Germinal center (tissue), 1 donor: ENCODE results near the gene THAP12.
"Not testable (repeated sequence)": the region's sequence is repeated elsewhere in the genome, so short reads cannot be mapped to it uniquely, and the experiment has no call there.

Experiments
- DNase-seq: peaks from one replicate; pipeline ENCODE4 v3.0.0; 2012; ENCODE audit warnings: mixed read lengths, low spot score

THAP12 gene

DNA sequence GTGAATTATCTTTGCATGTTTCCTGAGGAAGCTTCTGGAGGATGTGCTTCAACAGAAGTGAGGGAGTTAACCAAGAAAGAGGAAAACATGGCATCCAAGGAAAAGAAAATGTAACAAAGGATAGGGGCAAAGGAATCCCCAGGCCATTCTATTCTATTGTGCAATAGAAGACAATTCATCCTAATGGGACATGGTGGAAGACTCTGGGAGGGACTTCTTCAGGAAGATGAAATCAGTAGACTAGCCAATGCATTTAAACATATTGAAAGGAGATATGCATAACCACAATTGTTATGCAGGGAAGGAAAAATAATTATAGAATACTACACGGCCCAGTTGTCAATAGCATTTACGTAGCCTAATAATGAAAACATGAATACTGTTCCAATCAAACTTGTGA lies 55.7 kb downstream of the THAP12 start:
- DNase-seq = no peak

- no peak for DNase-seq
These were observed 57.1 kb downstream of the THAP12 start for GRCh38 chr11:76323804-76324203.

GRCh38 chr11:76323375-76323774 lies 57.6 kb downstream of the THAP12 start:
- not testable (repeated sequence) for DNase-seq

DNA sequence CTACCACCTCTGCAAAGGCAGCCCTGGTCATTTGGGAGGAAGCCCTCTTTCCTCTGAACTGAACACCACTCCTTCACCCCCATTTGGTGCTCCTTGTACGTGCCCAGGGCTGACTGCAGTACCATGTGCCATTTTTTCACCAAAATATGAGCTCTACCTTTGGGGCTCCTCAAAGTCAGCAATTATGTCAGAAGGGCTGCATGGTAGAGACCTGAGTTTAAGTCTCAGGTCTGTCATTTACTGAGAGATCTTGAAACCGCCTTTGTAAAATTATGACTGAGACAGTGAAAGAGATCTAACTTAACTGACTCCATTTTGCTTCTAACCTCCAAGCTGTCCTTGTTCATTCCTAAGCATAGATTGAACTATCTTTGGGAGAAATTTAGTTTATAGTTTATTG lies 58.0 kb downstream of the THAP12 start:
- no peak for DNase-seq

DNA sequence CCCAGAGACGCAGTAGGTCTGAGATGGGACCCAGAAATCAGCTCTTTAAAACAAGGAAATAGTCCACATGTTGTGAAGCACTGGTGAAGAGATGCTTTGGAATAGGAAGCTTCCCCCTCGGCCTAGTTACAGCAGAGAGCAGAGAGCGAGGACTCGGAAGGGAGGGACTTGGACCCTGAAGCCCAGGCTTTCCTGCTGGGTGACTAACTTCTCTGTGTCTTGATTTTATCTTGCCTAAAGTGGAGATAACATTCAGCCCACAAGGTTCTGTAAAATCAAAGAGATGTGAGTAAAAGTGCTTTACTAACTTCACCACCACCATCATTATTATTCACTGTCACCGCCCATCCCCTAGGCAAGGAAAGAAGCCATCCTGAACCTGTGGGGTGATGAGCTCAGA lies 58.4 kb downstream of the THAP12 start:
- DNase-seq = no peak

- no peak for DNase-seq
These were observed 59.0 kb downstream of the THAP12 start for GRCh38 chr11:76321820-76322524.

GRCh38 chr11:76321340-76321739 lies 59.6 kb downstream of the THAP12 start:
- no peak for DNase-seq

DNA sequence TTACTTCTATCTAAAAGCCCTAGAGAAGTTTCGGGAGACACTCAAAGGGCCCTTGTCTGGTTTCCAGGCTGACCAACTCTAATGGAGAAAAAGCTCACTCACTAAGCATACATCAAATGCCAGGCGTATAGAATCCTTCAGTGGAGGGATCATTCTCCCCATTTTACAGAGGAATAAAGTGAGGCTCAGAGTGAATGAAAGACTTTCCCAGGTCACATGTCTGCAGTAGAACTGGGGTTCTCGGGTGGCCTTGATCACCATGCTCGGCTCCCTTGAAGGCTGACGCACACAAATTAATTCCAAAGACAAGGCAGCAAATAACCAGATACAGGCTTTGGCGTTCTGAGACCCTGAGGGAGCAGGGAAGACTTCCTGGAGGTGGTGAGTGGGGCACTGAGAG lies 60.0 kb downstream of the THAP12 start:
- no peak for DNase-seq

DNA sequence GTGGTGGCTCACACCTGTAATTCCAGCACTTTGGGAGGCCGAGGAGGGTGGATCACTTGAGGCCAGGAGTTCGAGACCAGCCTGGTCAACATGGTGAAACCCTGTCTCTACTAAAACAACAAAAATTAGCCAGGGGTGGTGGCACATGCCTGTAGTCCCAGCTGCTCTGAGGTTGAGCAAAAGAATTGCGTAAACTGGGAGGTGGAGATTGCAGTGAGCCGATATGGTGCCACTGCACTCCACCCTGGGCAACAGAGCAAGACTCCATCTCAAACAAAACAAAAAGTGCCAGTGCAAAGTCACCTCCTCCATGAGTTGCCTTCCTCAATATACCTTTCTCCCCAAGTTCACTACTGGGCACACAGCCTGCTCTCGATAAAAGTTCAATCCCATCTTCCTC lies 61.1 kb downstream of the THAP12 start:
- DNase-seq = not testable (repeated sequence)

GRCh38 chr11:76318744-76319384 lies 62.1 kb downstream of the THAP12 start:
- peak; percentile 84 for DNase-seq

- no peak for DNase-seq
These were observed 63.6 kb downstream of the THAP12 start for GRCh38 chr11:76317296-76317695.

- no peak for DNase-seq
These were observed 64.2 kb downstream of the THAP12 start for GRCh38 chr11:76316726-76317125.

- no peak for DNase-seq
These were observed 65.6 kb downstream of the THAP12 start for GRCh38 chr11:76315182-76315853.

DNA sequence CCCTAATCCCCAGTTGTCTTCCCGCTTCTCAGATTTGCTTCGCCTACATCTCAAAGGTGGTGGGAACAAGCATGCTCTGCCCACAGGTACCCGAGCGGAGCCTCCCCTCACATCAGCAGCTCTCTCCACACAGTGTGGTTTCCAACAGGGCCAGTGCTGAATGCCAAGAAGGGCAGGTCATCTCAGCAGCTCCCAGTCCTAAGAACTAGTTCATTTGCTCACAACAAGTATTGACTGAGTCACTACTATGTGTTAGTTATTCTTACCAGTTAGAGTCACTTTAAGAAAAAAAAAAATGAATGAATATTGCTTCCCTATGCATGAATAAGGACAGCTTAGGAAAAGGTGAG lies 66.2 kb downstream of the THAP12 start:
- DNase-seq = no peak

DNA sequence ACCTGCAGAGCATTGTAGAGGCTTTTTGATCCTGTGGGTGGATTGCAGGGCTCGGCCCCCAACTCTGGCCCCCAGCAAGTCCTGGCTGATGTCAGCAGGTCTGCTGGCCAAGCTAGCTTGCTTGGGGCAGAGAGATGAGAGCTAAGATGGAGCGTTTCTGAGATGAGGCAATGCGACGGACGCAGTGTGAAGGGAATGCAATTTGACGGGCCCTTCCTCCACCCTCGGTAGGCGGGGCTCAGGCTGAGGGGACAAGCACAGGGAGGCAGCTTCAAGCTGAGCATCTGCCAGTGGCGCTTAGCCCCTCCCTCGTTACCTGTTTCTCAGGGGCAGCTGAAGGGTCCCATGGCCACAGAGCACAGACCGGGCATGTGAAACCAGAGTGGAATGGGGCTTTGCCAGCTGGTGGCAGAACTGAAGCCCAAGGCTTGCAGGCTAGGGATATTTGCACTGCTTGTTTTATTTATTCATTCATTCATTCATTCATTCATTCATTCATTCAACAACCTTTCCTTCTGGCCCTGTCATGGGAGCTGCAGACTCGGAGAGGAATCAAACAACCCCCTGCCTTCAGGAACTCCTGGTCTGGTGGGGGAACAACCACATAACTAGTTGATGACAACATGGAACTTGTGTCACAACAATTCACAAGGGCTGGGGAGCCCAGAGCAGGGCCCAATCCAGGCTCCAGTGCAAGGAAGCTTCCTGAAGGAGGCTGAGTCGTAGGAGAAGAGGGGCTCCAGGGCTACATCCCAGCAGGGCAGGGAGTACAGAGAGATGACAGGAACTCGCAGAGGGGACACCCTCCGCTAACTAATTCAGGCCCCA lies 66.8 kb downstream of the THAP12 start:
- DNase-seq = no peak

GRCh38 chr11:76313271-76313670 lies 67.7 kb downstream of the THAP12 start:
- DNase-seq = no peak

DNA sequence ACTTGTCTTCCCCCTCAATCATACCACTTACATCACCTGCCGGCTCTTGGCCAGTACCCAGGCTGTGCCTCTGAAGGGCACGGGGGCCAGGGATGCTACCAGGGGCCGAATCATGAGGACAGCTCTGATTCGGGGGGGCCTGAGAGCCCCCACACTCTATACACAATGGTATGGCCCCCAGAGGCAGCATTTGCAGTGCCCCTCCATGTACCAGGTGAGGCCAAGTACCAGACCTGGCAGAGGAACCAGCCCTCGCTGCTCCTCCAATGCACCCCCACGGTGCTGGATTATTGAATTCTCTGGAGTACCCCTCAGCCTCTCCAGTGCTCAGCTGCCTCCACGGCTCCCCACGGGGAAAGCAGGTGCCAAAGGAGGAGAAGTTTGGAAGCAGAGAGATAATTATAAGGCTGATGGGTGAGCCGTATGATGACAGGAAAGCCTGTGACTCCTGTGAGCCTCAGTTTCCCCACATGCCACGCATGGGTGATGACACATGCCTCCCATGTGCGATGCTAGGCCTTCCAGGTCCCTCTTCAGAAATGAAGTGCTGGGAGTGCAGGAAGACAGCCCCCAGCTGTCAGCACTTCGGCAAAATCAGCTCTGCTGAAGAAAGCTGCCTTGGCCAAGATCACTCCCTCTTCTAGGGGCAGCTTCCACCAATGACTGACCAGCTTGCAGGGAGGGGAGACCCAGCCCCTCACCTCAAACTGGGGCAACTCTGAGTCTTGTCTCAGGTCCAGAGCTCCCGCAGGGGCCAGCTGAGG lies 69.9 kb downstream of the THAP12 start:
- no peak for DNase-seq

DNA sequence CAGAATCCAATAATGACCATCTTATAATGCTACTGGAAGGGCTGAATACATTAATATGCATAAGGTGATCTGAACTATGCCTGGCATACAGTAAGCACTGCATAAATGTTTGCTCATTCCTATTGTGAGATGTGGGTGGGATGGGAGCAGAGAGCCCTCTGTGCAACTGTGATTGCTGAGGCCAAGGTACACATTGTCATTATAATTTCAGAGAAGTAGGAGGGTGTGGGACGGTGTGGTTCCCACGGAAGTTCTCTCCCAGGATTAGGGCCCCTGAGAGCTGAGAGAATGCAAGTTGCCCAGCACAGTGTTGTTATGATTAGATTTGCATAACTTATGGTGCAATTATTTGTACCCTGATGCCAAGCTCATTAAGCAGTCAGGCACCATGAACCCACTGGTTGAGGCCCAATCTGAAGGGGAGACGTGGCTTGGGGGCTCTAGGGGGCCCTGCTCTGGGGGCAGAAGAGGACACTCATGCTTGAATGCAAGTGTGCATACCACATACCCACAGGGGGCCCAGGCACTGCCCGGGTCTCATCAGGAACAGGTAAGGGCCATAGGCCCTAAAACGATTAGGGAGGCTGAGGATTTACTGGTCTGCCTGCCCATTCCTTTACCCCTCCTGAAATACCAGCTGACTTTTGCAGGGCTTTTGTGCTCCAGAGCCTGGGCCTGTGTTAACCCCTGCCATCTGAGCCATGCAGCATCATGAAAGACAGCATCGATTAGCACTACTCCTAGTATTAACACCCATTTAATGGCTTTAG lies 72.8 kb downstream of the THAP12 start:
- no peak for DNase-seq

GRCh38 chr11:76307396-76307795 lies 73.5 kb downstream of the THAP12 start:
- DNase-seq = no peak

GRCh38 chr11:76303399-76303798 lies 77.5 kb downstream of the THAP12 start:
- no peak for DNase-seq

DNA sequence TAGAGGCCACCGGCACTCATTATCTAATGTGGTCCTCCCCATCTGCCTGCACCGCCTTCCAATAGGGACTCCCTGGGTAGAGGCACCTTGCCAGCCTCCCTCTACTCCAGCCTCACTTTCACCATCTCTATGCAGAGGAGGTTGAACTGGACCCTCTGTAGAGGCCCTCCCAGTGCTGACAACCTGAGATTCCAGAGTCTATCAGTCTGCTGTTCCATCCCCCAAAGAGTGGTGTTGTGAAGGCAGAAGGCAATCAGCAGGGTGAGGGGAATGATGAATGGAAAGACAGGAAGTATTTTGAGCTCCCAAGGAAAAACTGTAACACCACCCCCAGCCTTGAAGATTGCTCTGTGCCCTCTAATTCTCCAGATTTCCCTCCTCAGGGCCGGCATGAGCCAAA lies 77.9 kb downstream of the THAP12 start:
- no peak for DNase-seq
